ENCODE data around the gene ZBTB43.

- TF ChIP-seq CTCF (IDR thresholded peaks at IDR 0.05 in 8 of 11, conservative IDR thresholded peaks at IDR 0.05 in 3 of 11) (peak in 4 of 11 experiments; percentile 14 to 34 (median 20)), POLR2AphosphoS5 (IDR thresholded peaks at IDR 0.05) (no peak), POLR2A (IDR thresholded peaks at IDR 0.05) (no peak)
Observed at GRCh38 chr9:126773004-126773607, 31.7 kb upstream of the ZBTB43 start.

Measured in spleen (tissue), 7 donors.